ENCODE measurements around the gene TSSC4. TPM values are rescaled to one million over a fixed set of nuclear protein-coding genes. Genes with fewer than 3 reads are reported as not detected.
"Not testable (repeated sequence)": the region's sequence is repeated elsewhere in the genome, so short reads cannot be mapped to it uniquely, and the experiment has no call there.

TSSC4 gene
- 28.0 TPM for polyA plus RNA-seq
- long read RNA-seq, donor 1, transcript TSSC4-201 (3 exons, 1,686 nt), result major isoform, 12 of 14 reads
- long read RNA-seq, donor 1, partial matches to known transcripts, result 0 of 14 reads
- long read RNA-seq, donor 1, other reads (novel, unspliced or antisense), result 0 of 14 reads
- long read RNA-seq, donor 2, transcript TSSC4-210 (2 exons, 912 nt), result minor isoform, 6 of 22 reads
- long read RNA-seq, donor 2, transcript TSSC4-201 (3 exons, 1,686 nt), result major isoform, 14 of 22 reads
- long read RNA-seq, donor 2, partial matches to known transcripts, result 0 of 22 reads
- long read RNA-seq, donor 2, other reads (novel, unspliced or antisense), result 0 of 22 reads
- long read RNA-seq, donor 3, result 0 reads
- long read RNA-seq, donor 4, partial matches to known transcripts, result 0 of 2 reads
- long read RNA-seq, donor 4, other reads (novel, unspliced or antisense), result 0 of 2 reads
- long read RNA-seq, donor 5, transcript TSSC4-201 (3 exons, 1,686 nt), result major isoform, 13 of 13 reads
- long read RNA-seq, donor 5, partial matches to known transcripts, result 0 of 13 reads
- long read RNA-seq, donor 5, other reads (novel, unspliced or antisense), result 0 of 13 reads
- long read RNA-seq, donor 6, transcript TSSC4-201 (3 exons, 1,686 nt), result major isoform, 7 of 14 reads
- long read RNA-seq, donor 6, partial matches to known transcripts, result 6 of 14 reads
- long read RNA-seq, donor 6, other reads (novel, unspliced or antisense), result 0 of 14 reads
- long read RNA-seq, donor 7, partial matches to known transcripts, result 0 of 6 reads
- long read RNA-seq, donor 7, other reads (novel, unspliced or antisense), result 0 of 6 reads
- long read RNA-seq, donor 8, transcript TSSC4-201 (3 exons, 1,686 nt), result major isoform, 10 of 12 reads
- long read RNA-seq, donor 8, partial matches to known transcripts, result 0 of 12 reads
- long read RNA-seq, donor 8, other reads (novel, unspliced or antisense), result 0 of 12 reads
- long read RNA-seq, donor 9, partial matches to known transcripts, result 0 of 6 reads
- long read RNA-seq, donor 9, other reads (novel, unspliced or antisense), result 0 of 6 reads
- long read RNA-seq, donor 10, transcript TSSC4-201 (3 exons, 1,686 nt), result major isoform, 9 of 9 reads
- long read RNA-seq, donor 10, partial matches to known transcripts, result 0 of 9 reads
- long read RNA-seq, donor 10, other reads (novel, unspliced or antisense), result 0 of 9 reads
- long read RNA-seq, donor 11, transcript TSSC4-201 (3 exons, 1,686 nt), result major isoform, 13 of 13 reads
- long read RNA-seq, donor 11, partial matches to known transcripts, result 0 of 13 reads
- long read RNA-seq, donor 11, other reads (novel, unspliced or antisense), result 0 of 13 reads

DNA sequence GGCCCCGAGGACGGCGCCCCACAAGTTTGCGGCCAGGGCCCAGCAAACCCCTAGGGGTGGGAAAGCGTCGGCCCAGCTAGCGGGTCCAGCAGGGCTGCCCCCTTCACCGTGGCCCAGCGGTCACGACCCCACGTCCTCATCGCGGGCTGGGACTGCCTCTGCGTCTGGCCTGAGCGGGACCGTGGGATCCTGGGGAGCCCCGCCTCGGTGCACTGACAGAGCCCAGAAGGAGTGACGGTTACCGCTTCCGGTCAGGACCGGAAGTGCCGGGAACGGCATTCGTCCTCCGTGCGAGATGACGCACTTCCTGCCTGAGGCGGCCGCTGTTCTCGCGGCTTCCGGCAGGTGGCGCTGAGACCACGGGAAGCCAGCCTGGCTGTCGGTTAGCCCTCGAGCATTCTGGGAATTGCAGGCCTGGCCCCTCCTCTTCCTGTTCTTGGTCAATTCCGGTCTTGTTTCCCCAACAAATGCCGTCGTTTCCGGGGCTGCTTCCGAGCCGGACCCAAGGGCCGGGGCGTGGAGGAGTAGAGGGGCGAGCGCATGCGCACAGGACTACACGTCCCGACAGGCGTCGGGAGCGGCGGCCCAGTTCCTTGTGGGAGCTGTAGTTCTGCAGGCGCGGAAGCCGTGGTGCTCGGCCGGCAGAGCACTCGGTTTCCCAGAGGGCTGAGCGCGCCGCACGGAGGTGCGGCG, at the start of gene TSSC4:
TSS of gene TSSC4 (plus strand) at position 682 of the 693 bp plus-strand sequence. CDS start 1,884 bp downstream, outside the sequence.
- Histone ChIP-seq H3K27ac (ENCODE audit: low read length) (peak within 1 kb of the TSS; percentile 97), H3K36me3 (ENCODE audit: control insufficient read depth, insufficient read depth, low read length) (peaks cover 53% of the 10 kb centered on the region), H3K4me1 (ENCODE audit: control insufficient read depth, insufficient read depth, low read length) (peaks cover 21% of the 10 kb centered on the region), H3K9me3 (ENCODE audit: control insufficient read depth, low read depth, low read length) (no peaks in the 10 kb centered on the region), H3K4me3 (ENCODE audit: low read length) (peak within 1 kb of the TSS; percentile 96), H3K27me3 (ENCODE audit: control insufficient read depth, insufficient read depth, low read length) (no peaks in the 10 kb centered on the region)
- no CpG with 5 or more reads among the region's 66 CpGs for WGBS (ENCODE audit: insufficient coverage, low lambda C conversion rate)
- peak; percentile 100 for DNase-seq

DNA sequence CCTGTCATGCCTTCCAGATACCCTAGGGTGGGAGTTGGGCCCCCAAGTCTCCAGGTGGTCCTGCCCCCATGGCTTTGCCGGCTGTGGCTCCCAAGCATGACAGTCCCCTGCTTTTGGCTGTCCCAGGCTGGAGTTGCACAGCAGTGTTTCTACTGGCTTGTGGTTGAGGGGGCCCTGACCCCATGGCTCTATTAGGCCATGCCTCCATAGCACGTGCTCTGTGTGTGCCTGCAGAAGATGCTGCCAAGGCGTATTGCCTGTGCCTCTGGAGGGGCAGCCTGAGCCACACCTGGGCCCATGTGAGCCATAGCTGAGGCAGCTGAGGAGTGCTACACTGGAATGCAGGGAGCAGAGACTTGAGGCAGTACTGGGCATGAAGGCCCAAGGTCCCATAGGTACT, 48.8 kb upstream of the TSSC4 start:
- DNase-seq, result no peak
- Histone ChIP-seq H3K27me3 (ENCODE audit: control insufficient read depth, insufficient read depth, low read length) (no peaks in the 10 kb centered on the region), H3K4me1 (ENCODE audit: control insufficient read depth, insufficient read depth, low read length) (no peaks in the 10 kb centered on the region), H3K27ac (ENCODE audit: low read length) (no peak overlapping the region), H3K36me3 (ENCODE audit: control insufficient read depth, insufficient read depth, low read length) (no peaks in the 10 kb centered on the region), H3K9me3 (ENCODE audit: control insufficient read depth, low read depth, low read length) (peaks cover 8% of the 10 kb centered on the region), H3K4me3 (ENCODE audit: low read length) (no peak overlapping the region)
- WGBS (ENCODE audit: insufficient coverage, low lambda C conversion rate), result no CpG with 5 or more reads among the region's 3 CpGs

DNA sequence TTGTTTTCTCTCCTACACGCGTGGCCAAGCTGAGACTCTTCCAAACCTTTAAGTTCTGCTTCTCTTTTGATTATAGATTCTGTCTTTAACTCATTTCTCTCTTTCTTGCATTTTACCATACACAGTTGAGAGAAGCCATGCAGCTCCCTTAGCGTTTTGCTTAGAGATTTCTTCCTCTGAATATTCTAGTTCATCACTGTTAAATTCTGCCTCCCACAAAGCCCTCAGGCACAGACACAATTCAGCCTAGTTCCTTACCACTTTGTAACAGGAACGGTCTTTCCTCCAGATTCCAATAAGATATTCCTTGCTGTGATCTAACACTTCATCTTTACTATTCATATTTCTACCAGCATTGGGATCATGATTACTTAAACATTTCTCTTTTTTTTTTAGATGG, 48.1 kb upstream of the TSSC4 start:
- H3K4me3 ChIP-seq (ENCODE audit: low read length), result no peak overlapping the region
- H3K4me1 ChIP-seq (ENCODE audit: control insufficient read depth, insufficient read depth, low read length), result no peaks in the 10 kb centered on the region
- no peaks in the 10 kb centered on the region for H3K27me3 ChIP-seq (ENCODE audit: control insufficient read depth, insufficient read depth, low read length)
- DNase-seq, result no peak
- no peaks in the 10 kb centered on the region for H3K36me3 ChIP-seq (ENCODE audit: control insufficient read depth, insufficient read depth, low read length)
- WGBS (ENCODE audit: insufficient coverage, low lambda C conversion rate), result 67% methylated on average over 1 of the region's 4 CpGs
- no peak overlapping the region for H3K27ac ChIP-seq (ENCODE audit: low read length)
- peaks cover 8% of the 10 kb centered on the region for H3K9me3 ChIP-seq (ENCODE audit: control insufficient read depth, low read depth, low read length)

GRCh38 chr11:2355000-2355644, 45.4 kb upstream of the TSSC4 start:
- Histone ChIP-seq H3K36me3 (ENCODE audit: control insufficient read depth, insufficient read depth, low read length) (no peaks in the 10 kb centered on the region), H3K4me3 (ENCODE audit: low read length) (no peak overlapping the region), H3K9me3 (ENCODE audit: control insufficient read depth, low read depth, low read length) (no peaks in the 10 kb centered on the region), H3K4me1 (ENCODE audit: control insufficient read depth, insufficient read depth, low read length) (no peaks in the 10 kb centered on the region), H3K27ac (ENCODE audit: low read length) (no peak overlapping the region), H3K27me3 (ENCODE audit: control insufficient read depth, insufficient read depth, low read length) (no peaks in the 10 kb centered on the region)
- no peak for DNase-seq
- no CpG with 5 or more reads among the region's 7 CpGs for WGBS (ENCODE audit: insufficient coverage, low lambda C conversion rate)

GRCh38 chr11:2357246-2357645, 43.3 kb upstream of the TSSC4 start:
- DNase-seq, result no peak
- no peak overlapping the region for H3K4me3 ChIP-seq (ENCODE audit: low read length)
- no peaks in the 10 kb centered on the region for H3K27me3 ChIP-seq (ENCODE audit: control insufficient read depth, insufficient read depth, low read length)
- no peak overlapping the region for H3K27ac ChIP-seq (ENCODE audit: low read length)
- no peaks in the 10 kb centered on the region for H3K4me1 ChIP-seq (ENCODE audit: control insufficient read depth, insufficient read depth, low read length)
- no peaks in the 10 kb centered on the region for H3K9me3 ChIP-seq (ENCODE audit: control insufficient read depth, low read depth, low read length)
- WGBS (ENCODE audit: insufficient coverage, low lambda C conversion rate), result no CpG with 5 or more reads among the region's 8 CpGs
- no peaks in the 10 kb centered on the region for H3K36me3 ChIP-seq (ENCODE audit: control insufficient read depth, insufficient read depth, low read length)

DNA sequence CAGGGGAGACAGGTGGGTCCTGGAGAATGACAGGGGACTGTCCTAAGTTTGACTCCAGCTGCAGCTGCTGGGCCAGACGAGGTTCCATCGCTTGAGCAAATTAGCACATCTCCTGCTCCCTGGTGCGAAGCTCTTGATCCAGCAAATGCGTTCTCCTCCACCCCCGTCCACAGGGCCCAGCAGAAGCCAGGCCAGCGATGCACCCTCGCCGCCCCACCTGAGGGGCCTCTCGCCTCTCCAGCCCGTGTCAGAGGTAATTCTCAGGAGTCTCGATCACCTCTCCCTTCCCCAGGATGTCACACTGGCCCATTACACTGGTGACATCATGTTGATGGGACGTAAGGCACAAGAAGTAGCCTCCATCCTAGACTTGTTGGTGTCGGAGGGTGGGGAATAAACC, 42.9 kb upstream of the TSSC4 start:
- H3K4me1 ChIP-seq (ENCODE audit: control insufficient read depth, insufficient read depth, low read length); H3K4me3 ChIP-seq (ENCODE audit: low read length); H3K9me3 ChIP-seq (ENCODE audit: control insufficient read depth, low read depth, low read length); H3K27me3 ChIP-seq (ENCODE audit: control insufficient read depth, insufficient read depth, low read length); H3K36me3 ChIP-seq (ENCODE audit: control insufficient read depth, insufficient read depth, low read length); H3K27ac ChIP-seq (ENCODE audit: low read length); DNase-seq: not testable (repeated sequence)
- no CpG with 5 or more reads among the region's 13 CpGs for WGBS (ENCODE audit: insufficient coverage, low lambda C conversion rate)

DNA sequence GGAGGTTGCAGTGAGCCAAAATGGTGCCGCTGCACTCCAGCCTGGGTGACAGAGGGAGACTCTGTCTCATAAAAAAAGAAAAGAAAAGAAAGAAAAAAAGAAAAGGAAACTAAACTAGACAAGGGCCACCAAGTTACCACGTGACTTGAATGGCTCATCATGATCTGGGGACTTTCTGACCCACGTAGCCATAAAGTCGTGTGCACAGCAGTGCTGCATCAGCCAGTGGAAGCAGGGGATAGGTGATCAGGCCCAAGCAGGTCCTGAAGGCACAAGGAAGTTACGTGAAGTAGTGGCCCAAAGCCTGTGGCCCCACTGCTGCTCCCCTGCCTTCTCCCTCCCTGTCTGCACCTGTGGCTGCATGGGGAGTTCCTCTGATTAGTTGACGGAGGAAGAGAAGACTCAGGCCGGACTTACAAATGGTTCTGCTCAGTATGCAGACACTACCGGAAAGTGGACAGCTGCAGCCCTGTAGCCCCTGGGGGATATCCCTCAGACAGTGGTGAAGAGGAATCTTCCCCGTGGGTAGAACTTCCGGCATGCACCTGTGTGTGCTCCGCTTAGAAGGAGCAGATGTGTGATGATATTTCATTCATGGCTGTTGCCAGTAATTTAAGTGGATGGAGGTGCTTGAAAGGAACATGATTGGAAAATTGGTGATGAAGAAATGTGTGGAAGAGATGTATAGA, 41.7 kb upstream of the TSSC4 start:
- no peak for DNase-seq
- Histone ChIP-seq H3K4me1 (ENCODE audit: control insufficient read depth, insufficient read depth, low read length) (peaks cover 6% of the 10 kb centered on the region), H3K27ac (ENCODE audit: low read length) (no peak overlapping the region), H3K9me3 (ENCODE audit: control insufficient read depth, low read depth, low read length) (no peaks in the 10 kb centered on the region), H3K27me3 (ENCODE audit: control insufficient read depth, insufficient read depth, low read length) (no peaks in the 10 kb centered on the region), H3K36me3 (ENCODE audit: control insufficient read depth, insufficient read depth, low read length) (no peaks in the 10 kb centered on the region), H3K4me3 (ENCODE audit: low read length) (no peak overlapping the region)
- WGBS (ENCODE audit: insufficient coverage, low lambda C conversion rate), result no CpG with 5 or more reads among the region's 11 CpGs

GRCh38 chr11:2359557-2359956, 41.0 kb upstream of the TSSC4 start:
- H3K27me3 ChIP-seq (ENCODE audit: control insufficient read depth, insufficient read depth, low read length), result no peaks in the 10 kb centered on the region
- no peak overlapping the region for H3K4me3 ChIP-seq (ENCODE audit: low read length)
- DNase-seq, result no peak
- peaks cover 6% of the 10 kb centered on the region for H3K4me1 ChIP-seq (ENCODE audit: control insufficient read depth, insufficient read depth, low read length)
- no CpG with 5 or more reads among the region's 9 CpGs for WGBS (ENCODE audit: insufficient coverage, low lambda C conversion rate)
- H3K27ac ChIP-seq (ENCODE audit: low read length), result no peak overlapping the region
- no peaks in the 10 kb centered on the region for H3K36me3 ChIP-seq (ENCODE audit: control insufficient read depth, insufficient read depth, low read length)
- H3K9me3 ChIP-seq (ENCODE audit: control insufficient read depth, low read depth, low read length), result no peaks in the 10 kb centered on the region

GRCh38 chr11:2360081-2360642, 40.4 kb upstream of the TSSC4 start:
- H3K9me3 ChIP-seq (ENCODE audit: control insufficient read depth, low read depth, low read length), result no peaks in the 10 kb centered on the region
- H3K27ac ChIP-seq (ENCODE audit: low read length), result no peak overlapping the region
- DNase-seq, result no peak
- WGBS (ENCODE audit: insufficient coverage, low lambda C conversion rate), result no CpG with 5 or more reads among the region's 14 CpGs
- peaks cover 6% of the 10 kb centered on the region for H3K4me1 ChIP-seq (ENCODE audit: control insufficient read depth, insufficient read depth, low read length)
- H3K4me3 ChIP-seq (ENCODE audit: low read length), result no peak overlapping the region
- no peaks in the 10 kb centered on the region for H3K27me3 ChIP-seq (ENCODE audit: control insufficient read depth, insufficient read depth, low read length)
- no peaks in the 10 kb centered on the region for H3K36me3 ChIP-seq (ENCODE audit: control insufficient read depth, insufficient read depth, low read length)

All from large intestine (tissue), 12 donors.